Measurements from ENCODE around the gene SELENOW. TPM values are rescaled to one million over a fixed set of nuclear protein-coding genes. Genes with fewer than 3 reads are reported as not detected.

The SELENOW gene
- total and polyA plus RNA-seq, 2 of the 8 experiments (the other 6 are each of a cell fraction or from before 2014, with no cell fraction given) = 371 to 588 TPM

DNA sequence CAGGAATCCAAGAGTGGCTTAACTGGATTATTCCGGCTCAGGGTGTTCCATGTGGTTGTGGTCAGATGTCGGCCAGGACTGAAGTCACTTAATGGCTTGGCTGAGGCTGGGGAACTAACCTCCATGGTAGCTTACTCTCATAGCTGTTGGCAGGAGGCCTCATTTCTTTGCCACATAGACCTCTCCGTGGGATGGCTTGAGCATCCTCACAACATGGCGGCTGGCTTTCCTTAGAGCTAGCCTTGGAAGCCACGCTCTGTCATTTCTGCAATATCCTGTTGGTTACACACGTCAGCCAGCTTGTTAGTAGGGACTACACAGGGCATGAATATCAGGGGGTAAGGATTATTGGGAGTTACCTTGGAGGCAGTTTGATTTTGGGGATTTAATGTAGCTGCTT is 48.3 kb downstream of the SELENOW start:
- no peaks in the 10 kb centered on the region; a peak in 1 of 4 replicates for H3K79me2 ChIP-seq (ENCODE audit: control insufficient read depth in 1 of 2, insufficient read depth in 2 of 2, low read length in 2 of 2)
- H2BK15ac ChIP-seq (ENCODE audit: low read length) = no peak overlapping the region
- H3K27ac ChIP-seq (ENCODE audit: low read depth, low read length) = no peak overlapping the region
- no peak overlapping the region for H2BK12ac ChIP-seq (ENCODE audit: low read depth, low read length)
- H3K23me2 ChIP-seq (ENCODE audit: low read depth, low read length) = no peaks in the 10 kb centered on the region
- ChIA-PET CTCF (ENCODE audit: partially characterized antibody) (interaction anchor here (0.6 to 2.5 kb wide), 12 partner anchors 9 to 679 kb away, joined by 3 to 8 read pairs (median 4); no protein-coding TSS in a partner anchor), POLR2A (ENCODE audit: partially characterized antibody) (interaction anchor here (0.8 to 1.2 kb wide), 2 partner anchors 23 to 67 kb away, joined by 3 read pairs; no protein-coding TSS in a partner anchor)
- H3K4me1 ChIP-seq (replicated peaks in 1 of 4; ENCODE audit: control insufficient read depth in 3 of 4, insufficient read depth in 4 of 4, low read length in 3 of 4) = peaks cover 3 to 6% (median 4%) of the 10 kb centered on the region in 4 experiments; a peak in 6 of 7 replicates
- no peak overlapping the region for H4K5ac ChIP-seq (ENCODE audit: insufficient read length, low read depth, low read length)
- no peak for FAIRE-seq
- no peak overlapping the region for H3K23ac ChIP-seq (ENCODE audit: insufficient read length)
- H3K14ac ChIP-seq (ENCODE audit: insufficient read length) = no peak overlapping the region
- 78% methylated on average over 6 of the region's 6 CpGs; no CpG with 5 or more reads in 1 of the 2 experiments for WGBS, 2 experiments (ENCODE audit: extremely low coverage in 1 of 2, insufficient coverage in 1 of 2, insufficient read length in 1 of 2, insufficient replicate concordance in 2 of 2, low coverage in 1 of 2, low lambda C conversion rate in 2 of 2, missing lambda C conversion rate in 1 of 2)
- no peak overlapping the region for H3K18ac ChIP-seq (ENCODE audit: extremely low read depth, low read length)
- H2BK120ac ChIP-seq (replicated peaks; ENCODE audit: low read depth, low read length) = no peak overlapping the region
- no peak overlapping the region for H2AK5ac ChIP-seq (ENCODE audit: low read depth, low read length)
- no peak overlapping the region for H3K4me3 ChIP-seq (ENCODE audit: extremely low read depth in 1 of 4, insufficient read depth in 2 of 4, low read depth in 3 of 4, low read length in 4 of 4)
- H3K9ac ChIP-seq (replicated peaks in 1 of 4; ENCODE audit: extremely low read depth in 1 of 4, low read depth in 3 of 4, low read length in 3 of 4) = no peak overlapping the region
- no peak overlapping the region for H2AFZ ChIP-seq (ENCODE audit: low read length)
- H3K9me3 ChIP-seq (ENCODE audit: insufficient read depth in 2 of 2, low read depth in 1 of 2, low read length in 1 of 2) = no peaks in the 10 kb centered on the region
- no peaks in the 10 kb centered on the region for H4K20me1 ChIP-seq (replicated peaks in 1 of 2; ENCODE audit: control insufficient read depth in 1 of 2, insufficient read depth in 2 of 2, low read length in 2 of 2)
- no peak overlapping the region for H2BK20ac ChIP-seq (ENCODE audit: low read length)
- H3K36me3 ChIP-seq (ENCODE audit: control insufficient read depth in 2 of 4, insufficient read depth in 4 of 4, low read length in 3 of 4) = no peaks in the 10 kb centered on the region
- peak overlapping the region; percentile 45; the same call in 1 of the 2 replicates for H4K8ac ChIP-seq (ENCODE audit: extremely low read depth, insufficient read depth, low read length)
- no peak for DNase-seq (ENCODE audit: low read depth in 1 of 2, low spot score in 2 of 2)
- H4K91ac ChIP-seq (replicated peaks; ENCODE audit: insufficient read length, low read length) = no peak overlapping the region
- no peak overlapping the region for H3K56ac ChIP-seq (replicated peaks; ENCODE audit: insufficient read length, low read depth, low read length)
- no peaks in the 10 kb centered on the region for H3K79me1 ChIP-seq (ENCODE audit: low read depth, low read length)
- H3K4me2 ChIP-seq (ENCODE audit: insufficient read depth in 1 of 2, low read depth in 2 of 2, low read length in 2 of 2) = no peak overlapping the region
- H3K4ac ChIP-seq (replicated peaks; ENCODE audit: insufficient read length, low read depth, low read length) = no peak overlapping the region
- H2BK5ac ChIP-seq (ENCODE audit: low read depth, low read length) = no peak overlapping the region
- H3K27me3 ChIP-seq (replicated peaks in 1 of 4; ENCODE audit: control insufficient read depth in 3 of 4, extremely low read depth in 1 of 4, insufficient read depth in 3 of 4, low read length in 3 of 4) = no peaks in the 10 kb centered on the region
- TF ChIP-seq CREB1 (IDR thresholded peaks at IDR 0.05) (no peak), SP4 (IDR thresholded peaks at IDR 0.05; ENCODE audit: low read length) (no peak)

All from H1 (cell line).